Measurements from ENCODE around the gene CCL1.

Gene CCL1

GRCh38 chr17:34369571-34369970 is 6.5 kb upstream of the CCL1 start:
- H3K79me2 ChIP-seq (ENCODE audit: control insufficient read depth, insufficient read depth, low read length, unreplicated experiment): no peaks in the 10 kb centered on the region
- no peak overlapping the region for H3K27ac ChIP-seq (ENCODE audit: low read depth, low read length)
- peaks cover 34% of the 10 kb centered on the region for H3K27me3 ChIP-seq (ENCODE audit: insufficient read depth, low read length)
- no peak overlapping the region for H2AFZ ChIP-seq (ENCODE audit: low read length, unreplicated experiment)
- H3K4me3 ChIP-seq (ENCODE audit: low read depth, low read length): no peak overlapping the region
- H3K4me1 ChIP-seq (ENCODE audit: control insufficient read depth, insufficient read depth, low read length, unreplicated experiment): no peaks in the 10 kb centered on the region
- H3K36me3 ChIP-seq (ENCODE audit: insufficient read depth, low read length): no peaks in the 10 kb centered on the region

GRCh38 chr17:34368946-34369500 is 6.0 kb upstream of the CCL1 start:
- no peaks in the 10 kb centered on the region for H3K36me3 ChIP-seq (ENCODE audit: insufficient read depth, low read length)
- H3K27me3 ChIP-seq (ENCODE audit: insufficient read depth, low read length): peaks cover 39% of the 10 kb centered on the region
- no peak overlapping the region for H2AFZ ChIP-seq (ENCODE audit: low read length, unreplicated experiment)
- no peaks in the 10 kb centered on the region for H3K4me1 ChIP-seq (ENCODE audit: control insufficient read depth, insufficient read depth, low read length, unreplicated experiment)
- no peaks in the 10 kb centered on the region for H3K79me2 ChIP-seq (ENCODE audit: control insufficient read depth, insufficient read depth, low read length, unreplicated experiment)
- no peak overlapping the region for H3K4me3 ChIP-seq (ENCODE audit: low read depth, low read length)
- no peak overlapping the region for H3K27ac ChIP-seq (ENCODE audit: low read depth, low read length)

GRCh38 chr17:34368196-34368945 is 5.3 kb upstream of the CCL1 start:
- Histone ChIP-seq H3K36me3 (ENCODE audit: insufficient read depth, low read length) (no peaks in the 10 kb centered on the region), H3K27ac (ENCODE audit: low read depth, low read length) (no peak overlapping the region), H3K4me1 (ENCODE audit: control insufficient read depth, insufficient read depth, low read length, unreplicated experiment) (no peaks in the 10 kb centered on the region), H3K27me3 (ENCODE audit: insufficient read depth, low read length) (peaks cover 39% of the 10 kb centered on the region), H2AFZ (ENCODE audit: low read length, unreplicated experiment) (no peak overlapping the region), H3K4me3 (ENCODE audit: low read depth, low read length) (no peak overlapping the region), H3K79me2 (ENCODE audit: control insufficient read depth, insufficient read depth, low read length, unreplicated experiment) (no peaks in the 10 kb centered on the region)

GRCh38 chr17:34367486-34368195 is 4.6 kb upstream of the CCL1 start:
- H3K4me1 ChIP-seq (ENCODE audit: control insufficient read depth, insufficient read depth, low read length, unreplicated experiment): no peaks in the 10 kb centered on the region
- no peaks in the 10 kb centered on the region for H3K79me2 ChIP-seq (ENCODE audit: control insufficient read depth, insufficient read depth, low read length, unreplicated experiment)
- H3K27ac ChIP-seq (ENCODE audit: low read depth, low read length): no peak overlapping the region
- no peak overlapping the region for H3K4me3 ChIP-seq (ENCODE audit: low read depth, low read length)
- no peak overlapping the region for H2AFZ ChIP-seq (ENCODE audit: low read length, unreplicated experiment)
- no peaks in the 10 kb centered on the region for H3K36me3 ChIP-seq (ENCODE audit: insufficient read depth, low read length)
- peaks cover 44% of the 10 kb centered on the region for H3K27me3 ChIP-seq (ENCODE audit: insufficient read depth, low read length)

GRCh38 chr17:34366529-34367107 is 3.6 kb upstream of the CCL1 start:
- Histone ChIP-seq H3K79me2 (ENCODE audit: control insufficient read depth, insufficient read depth, low read length, unreplicated experiment) (no peaks in the 10 kb centered on the region), H3K36me3 (ENCODE audit: insufficient read depth, low read length) (no peaks in the 10 kb centered on the region), H3K27me3 (ENCODE audit: insufficient read depth, low read length) (peaks cover 44% of the 10 kb centered on the region), H3K4me1 (ENCODE audit: control insufficient read depth, insufficient read depth, low read length, unreplicated experiment) (no peaks in the 10 kb centered on the region), H2AFZ (ENCODE audit: low read length, unreplicated experiment) (no peak overlapping the region), H3K4me3 (ENCODE audit: low read depth, low read length) (no peak overlapping the region), H3K27ac (ENCODE audit: low read depth, low read length) (no peak overlapping the region)

- H3K27me3 ChIP-seq (ENCODE audit: insufficient read depth, low read length): peaks cover 44% of the 10 kb centered on the region
- no peak overlapping the region for H2AFZ ChIP-seq (ENCODE audit: low read length, unreplicated experiment)
- no peak overlapping the region for H3K27ac ChIP-seq (ENCODE audit: low read depth, low read length)
- H3K4me1 ChIP-seq (ENCODE audit: control insufficient read depth, insufficient read depth, low read length, unreplicated experiment): no peaks in the 10 kb centered on the region
- no peaks in the 10 kb centered on the region for H3K79me2 ChIP-seq (ENCODE audit: control insufficient read depth, insufficient read depth, low read length, unreplicated experiment)
- H3K36me3 ChIP-seq (ENCODE audit: insufficient read depth, low read length): no peaks in the 10 kb centered on the region
- no peak overlapping the region for H3K4me3 ChIP-seq (ENCODE audit: low read depth, low read length)
These were observed 3.0 kb upstream of the CCL1 start for GRCh38 chr17:34366010-34366409.

GRCh38 chr17:34365340-34365739 is 2.3 kb upstream of the CCL1 start:
- H3K27ac ChIP-seq (ENCODE audit: low read depth, low read length): no peak overlapping the region
- H3K27me3 ChIP-seq (ENCODE audit: insufficient read depth, low read length): peaks cover 44% of the 10 kb centered on the region
- no peak overlapping the region for H2AFZ ChIP-seq (ENCODE audit: low read length, unreplicated experiment)
- no peak overlapping the region for H3K4me3 ChIP-seq (ENCODE audit: low read depth, low read length)
- no peaks in the 10 kb centered on the region for H3K4me1 ChIP-seq (ENCODE audit: control insufficient read depth, insufficient read depth, low read length, unreplicated experiment)
- no peaks in the 10 kb centered on the region for H3K36me3 ChIP-seq (ENCODE audit: insufficient read depth, low read length)
- no peaks in the 10 kb centered on the region for H3K79me2 ChIP-seq (ENCODE audit: control insufficient read depth, insufficient read depth, low read length, unreplicated experiment)

GRCh38 chr17:34364751-34365150 is 1.7 kb upstream of the CCL1 start:
- Histone ChIP-seq H3K27me3 (ENCODE audit: insufficient read depth, low read length) (peaks cover 44% of the 10 kb centered on the region), H3K4me3 (ENCODE audit: low read depth, low read length) (no peak overlapping the region), H3K79me2 (ENCODE audit: control insufficient read depth, insufficient read depth, low read length, unreplicated experiment) (no peaks in the 10 kb centered on the region), H3K36me3 (ENCODE audit: insufficient read depth, low read length) (no peaks in the 10 kb centered on the region), H3K27ac (ENCODE audit: low read depth, low read length) (no peak overlapping the region), H3K4me1 (ENCODE audit: control insufficient read depth, insufficient read depth, low read length, unreplicated experiment) (no peaks in the 10 kb centered on the region), H2AFZ (ENCODE audit: low read length, unreplicated experiment) (no peak overlapping the region)

- no peaks in the 10 kb centered on the region for H3K36me3 ChIP-seq (ENCODE audit: insufficient read depth, low read length)
- no peak overlapping the region for H2AFZ ChIP-seq (ENCODE audit: low read length, unreplicated experiment)
- peaks cover 28% of the 10 kb centered on the region for H3K27me3 ChIP-seq (ENCODE audit: insufficient read depth, low read length)
- no peaks in the 10 kb centered on the region for H3K4me1 ChIP-seq (ENCODE audit: control insufficient read depth, insufficient read depth, low read length, unreplicated experiment)
- no peaks in the 10 kb centered on the region for H3K79me2 ChIP-seq (ENCODE audit: control insufficient read depth, insufficient read depth, low read length, unreplicated experiment)
- no peak overlapping the region for H3K27ac ChIP-seq (ENCODE audit: low read depth, low read length)
- H3K4me3 ChIP-seq (ENCODE audit: low read depth, low read length): no peak overlapping the region
These were observed 1.5 kb downstream of the CCL1 start for GRCh38 chr17:34361478-34362061.

GRCh38 chr17:34360601-34361270 is 2.3 kb downstream of the CCL1 start:
- Histone ChIP-seq H2AFZ (ENCODE audit: low read length, unreplicated experiment) (no peak overlapping the region), H3K4me3 (ENCODE audit: low read depth, low read length) (no peak overlapping the region), H3K27me3 (ENCODE audit: insufficient read depth, low read length) (peaks cover 20% of the 10 kb centered on the region), H3K27ac (ENCODE audit: low read depth, low read length) (no peak overlapping the region), H3K36me3 (ENCODE audit: insufficient read depth, low read length) (no peaks in the 10 kb centered on the region), H3K79me2 (ENCODE audit: control insufficient read depth, insufficient read depth, low read length, unreplicated experiment) (no peaks in the 10 kb centered on the region), H3K4me1 (ENCODE audit: control insufficient read depth, insufficient read depth, low read length, unreplicated experiment) (no peaks in the 10 kb centered on the region)
